Measurements from ENCODE around the gene TST. TPM values are rescaled to one million over a fixed set of nuclear protein-coding genes. Genes with fewer than 3 reads are reported as not detected.

TST gene
- total RNA-seq, 1 donor from 2014 or later: 54.6 TPM

DNA sequence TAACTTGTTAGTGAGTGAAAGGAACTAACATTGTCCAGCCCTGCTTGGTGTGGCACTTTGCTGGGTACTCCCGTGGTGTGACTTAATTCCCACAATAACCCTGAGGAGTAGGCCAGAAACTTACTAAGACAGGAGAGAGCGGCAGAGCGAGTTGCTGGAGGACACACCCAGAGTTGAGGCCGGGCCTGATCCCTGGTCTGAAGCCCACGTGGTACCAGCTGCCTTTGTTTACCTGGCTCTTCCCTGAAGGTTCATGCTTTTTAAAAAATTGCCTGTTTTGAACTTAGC is 889 bp upstream of the TST start:
- peak; percentile 8 for ATAC-seq
- intact Hi-C loops (cut with DNase I): no loop called here
- DNase-seq (ENCODE audit: missing footprints): no peak

DNA sequence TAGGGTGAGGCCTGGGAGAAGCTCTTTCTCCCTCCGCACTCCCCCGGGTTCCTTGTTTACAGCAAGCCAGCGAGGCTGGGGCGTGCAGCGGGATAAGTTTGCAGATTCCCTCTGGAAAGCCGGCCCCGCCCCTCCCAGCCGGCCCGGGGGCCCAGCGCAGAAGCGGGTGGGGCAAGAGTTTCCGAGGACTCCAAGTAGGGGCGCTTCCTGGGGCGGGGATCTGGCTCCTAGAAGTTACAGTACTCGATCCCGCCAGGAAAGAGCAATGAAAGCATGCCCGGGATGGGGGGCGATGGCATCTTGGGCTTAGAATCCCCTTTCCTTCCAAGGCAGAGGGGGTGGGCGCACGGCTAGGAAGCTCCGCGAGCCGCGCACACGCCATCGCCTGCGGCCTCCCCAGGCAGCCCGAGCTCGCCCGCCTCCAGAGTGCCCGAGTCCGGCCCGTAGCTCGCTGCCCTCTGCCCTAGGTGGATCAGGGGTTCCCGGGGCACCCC is 385 bp downstream of the TST start:
- DNase-seq (ENCODE audit: missing footprints) (peak; percentile 90), ATAC-seq (peak; percentile 48)
- intact Hi-C loops (cut with DNase I): no loop called here

DNA sequence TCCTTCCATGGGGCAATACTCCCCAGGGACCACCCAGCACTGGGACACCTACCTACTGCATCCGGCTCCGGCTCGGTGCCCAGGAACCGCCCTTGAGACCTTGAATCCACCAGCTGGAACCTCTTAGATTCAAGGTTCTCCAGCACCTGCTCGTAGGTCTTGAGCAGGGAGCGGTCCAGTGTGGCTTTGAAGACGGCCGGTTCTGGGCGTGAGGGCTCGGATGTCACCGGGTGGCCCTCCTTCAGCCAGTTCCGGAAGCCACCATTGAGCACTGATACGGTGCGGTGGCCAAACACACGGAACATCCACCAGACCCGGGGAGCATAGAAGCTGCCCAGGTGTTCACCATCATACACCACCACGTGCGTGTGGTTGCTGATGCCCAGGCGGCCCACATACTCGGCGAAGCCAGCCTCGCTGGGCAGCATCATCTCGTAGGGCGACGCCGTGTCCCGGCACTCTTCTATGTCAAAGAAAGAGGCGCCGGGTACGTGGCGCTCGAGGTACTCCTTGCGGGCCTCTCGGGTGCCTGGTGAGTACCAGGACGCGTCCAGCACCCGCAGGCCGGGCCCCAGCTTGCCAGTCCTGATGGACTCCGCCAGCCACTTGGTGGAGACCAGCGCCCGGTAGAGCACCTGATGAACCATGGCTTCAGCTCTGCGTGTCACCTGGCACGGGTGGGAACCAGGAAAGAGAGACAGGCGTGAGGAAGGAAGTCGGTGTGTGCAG is 997 bp downstream of the TST start:
- ATAC-seq (peak; percentile 0), DNase-seq (ENCODE audit: missing footprints) (no peak)
- intact Hi-C loops (cut with DNase I): no loop called here

DNA sequence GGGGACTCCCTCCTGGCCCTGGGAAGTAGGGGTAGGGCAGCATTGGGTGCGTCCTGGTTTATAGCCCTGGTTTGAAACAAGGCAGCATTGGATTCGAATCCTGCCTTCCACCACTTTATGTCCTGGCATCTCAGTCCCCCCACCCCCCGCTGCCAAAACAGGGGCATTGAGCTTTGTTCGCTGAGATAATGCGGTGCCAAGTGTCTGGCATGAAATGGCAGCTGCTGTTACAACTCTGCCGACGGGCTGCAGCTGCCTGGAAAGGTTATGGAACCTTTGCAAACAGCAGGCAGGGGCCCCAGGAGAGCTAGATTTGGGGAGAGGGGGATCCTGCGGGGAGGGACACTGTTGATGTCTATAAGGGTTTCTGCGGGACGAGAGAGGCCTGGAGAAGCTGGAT is 1.9 kb downstream of the TST start:
- intact Hi-C loops (cut with DNase I): no loop called here
- DNase-seq (ENCODE audit: missing footprints): no peak
- ATAC-seq: no peak

DNA sequence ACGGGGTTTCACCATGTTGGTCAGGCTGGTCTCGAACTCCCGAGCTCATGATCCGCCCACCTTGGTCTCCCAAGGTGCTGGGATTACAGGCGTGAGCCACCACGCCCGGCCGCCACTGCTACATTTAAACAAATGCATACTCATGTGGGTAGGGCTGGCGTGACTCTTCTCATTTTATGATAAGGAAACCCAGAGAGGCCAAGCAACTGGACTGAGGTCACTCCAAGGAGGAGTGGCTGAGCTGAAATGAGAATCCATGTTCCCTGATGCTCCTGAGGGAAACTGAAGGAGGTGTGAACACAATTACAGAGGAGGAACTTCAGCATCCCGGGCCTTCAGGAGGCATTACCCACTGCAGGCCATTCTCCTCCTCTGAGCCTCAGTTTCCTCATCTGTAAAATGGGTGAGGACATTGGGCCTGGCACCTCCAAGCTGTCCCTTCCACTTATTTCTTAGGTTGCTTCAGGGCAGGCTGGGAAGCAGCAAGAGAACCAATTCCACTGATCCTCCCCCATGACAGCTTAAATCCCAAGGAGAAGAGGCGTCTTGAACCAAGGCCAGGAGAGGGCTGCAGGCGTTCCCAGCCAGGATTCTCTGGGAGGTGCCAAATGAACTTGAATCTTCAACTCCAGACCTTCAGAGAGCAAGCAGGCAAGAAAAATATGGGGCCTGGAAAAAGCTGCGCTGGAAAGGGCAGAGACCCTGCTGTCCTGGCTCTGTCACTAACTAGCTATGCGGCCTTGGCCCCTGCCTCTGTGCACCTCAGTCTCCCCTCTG is 2.9 kb downstream of the TST start:
- DNase-seq (ENCODE audit: missing footprints) (no peak), ATAC-seq (no peak)
- intact Hi-C loops (cut with DNase I): no loop called here

DNA sequence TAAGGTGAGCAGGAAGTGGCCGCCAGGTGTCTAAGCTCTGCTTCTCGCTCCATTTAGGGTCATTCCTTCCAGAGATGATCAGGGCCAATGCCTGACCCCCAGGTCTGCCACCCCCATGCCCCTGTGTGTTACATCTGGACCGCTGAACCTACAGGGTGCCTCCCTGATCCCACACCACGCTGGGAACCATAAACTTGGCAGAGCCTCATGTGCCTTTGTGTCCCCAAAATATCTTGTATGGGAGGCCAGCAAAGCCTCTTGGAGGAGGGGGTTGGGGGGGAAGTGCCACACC is 3.7 kb downstream of the TST start:
- intact Hi-C loops (cut with DNase I): no loop called here
- no peak for ATAC-seq
- DNase-seq (ENCODE audit: missing footprints): no peak

DNA sequence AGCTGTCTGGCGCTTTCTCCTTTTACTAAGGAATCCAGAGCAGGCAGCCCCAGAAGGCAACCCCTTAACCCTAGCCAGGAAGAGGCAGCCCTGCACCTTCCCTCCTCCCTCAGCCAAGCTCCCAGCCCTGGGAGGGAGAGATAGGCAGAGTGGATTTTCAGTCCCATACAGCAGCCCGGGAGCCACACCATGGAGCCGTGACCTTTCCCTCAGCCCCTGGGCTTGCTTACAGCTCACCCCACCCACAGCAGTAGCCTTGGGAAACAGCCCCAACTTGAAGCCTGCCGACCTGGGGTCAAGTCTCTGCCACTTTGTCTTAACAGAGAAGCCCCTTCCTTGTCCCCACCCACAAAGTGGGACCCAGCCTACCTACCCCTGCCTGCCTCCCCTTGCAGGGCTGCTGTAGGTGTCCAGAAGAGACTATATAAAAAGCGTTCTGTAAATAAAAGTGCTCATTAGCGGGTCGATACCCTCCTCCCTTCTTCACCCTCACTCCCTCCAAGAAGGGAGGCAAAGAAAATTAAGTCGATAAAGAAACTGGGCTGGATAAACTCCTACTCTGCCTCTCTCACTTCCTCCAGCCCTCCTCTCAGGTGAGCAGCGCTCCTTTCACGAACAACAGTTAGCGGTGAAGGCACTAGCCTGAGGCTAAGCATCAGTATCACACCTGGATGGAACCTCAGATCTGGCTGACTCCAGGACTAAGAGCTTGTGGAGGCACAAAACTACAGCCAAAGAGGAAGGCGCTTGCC is 4.2 kb downstream of the TST start:
- DNase-seq (ENCODE audit: missing footprints) (no peak), ATAC-seq (no peak)
- intact Hi-C loops (cut with DNase I): no loop called here

DNA sequence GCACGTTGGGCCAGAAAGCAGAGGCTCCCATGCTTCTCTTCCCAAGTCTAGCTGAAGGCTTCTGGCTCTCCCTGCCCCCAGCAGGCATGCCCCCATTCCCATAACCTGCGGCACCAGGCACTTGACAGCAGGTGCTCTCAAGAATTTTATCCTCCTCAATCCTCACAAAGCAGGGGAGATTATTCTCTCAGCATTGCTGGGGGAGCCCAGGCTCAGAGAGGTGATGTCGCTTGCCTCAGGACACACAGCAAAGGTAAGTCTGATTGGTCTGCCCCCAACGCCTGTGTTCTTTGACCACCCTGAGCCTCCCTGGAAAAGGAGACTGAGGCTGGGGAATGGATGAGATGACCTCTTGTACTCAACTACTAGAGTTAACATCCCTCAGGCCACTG is 4.8 kb downstream of the TST start:
- intact Hi-C loops (cut with DNase I): no loop called here
- DNase-seq (ENCODE audit: missing footprints) (no peak), ATAC-seq (no peak)

DNA sequence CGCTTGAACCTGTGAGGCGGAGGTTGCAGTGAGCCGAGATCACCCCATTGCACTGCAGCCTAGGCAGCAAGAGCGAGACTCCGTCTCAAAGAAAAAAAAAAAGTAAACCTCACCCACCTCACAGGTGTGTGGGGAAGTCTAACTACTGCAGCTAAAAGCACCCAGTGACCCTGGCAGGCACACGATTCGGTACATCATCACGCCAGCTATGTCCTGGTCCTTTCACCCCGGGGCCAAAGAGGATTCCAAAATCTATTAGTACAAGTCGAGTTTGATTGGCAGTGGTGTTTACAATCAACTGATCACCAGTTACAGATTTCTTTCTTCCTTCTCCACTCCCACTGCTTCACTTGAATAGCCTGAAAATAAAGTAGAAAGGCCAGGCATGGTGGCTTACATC is 6.3 kb downstream of the TST start:
- no peak for DNase-seq (ENCODE audit: missing footprints)
- intact Hi-C loops (cut with DNase I): no loop called here
- ATAC-seq: no peak

DNA sequence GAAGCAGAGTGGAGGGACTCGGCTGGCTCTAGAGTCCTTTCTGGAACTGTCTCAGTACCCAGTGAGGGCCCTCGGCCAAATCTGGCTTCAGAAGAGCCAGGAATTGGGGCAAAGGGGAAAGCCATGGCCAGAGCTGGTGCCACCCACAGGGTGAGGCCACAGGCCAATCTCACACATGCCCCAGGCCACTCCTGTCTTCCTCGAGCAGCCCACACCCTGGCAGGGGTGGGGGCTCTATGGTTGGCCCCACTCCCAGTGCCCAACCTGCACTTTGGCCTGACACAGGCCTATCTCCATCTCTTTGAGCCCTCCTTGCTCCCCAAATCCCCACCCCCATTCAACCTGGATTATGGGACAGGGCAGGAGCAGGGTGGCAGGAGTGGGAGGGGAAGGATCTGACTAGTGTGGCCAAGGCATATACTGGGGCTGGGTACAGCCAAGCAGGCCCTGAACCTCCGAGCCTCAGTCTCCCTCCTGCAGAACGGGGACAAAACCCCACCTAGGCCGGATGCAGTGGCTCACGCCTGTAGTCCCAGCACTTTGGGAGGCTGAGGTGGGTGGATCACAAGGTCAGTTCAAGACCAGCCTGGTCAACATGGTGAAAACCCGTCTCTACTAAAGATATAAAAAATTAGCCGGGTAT is 6.9 kb downstream of the TST start:
- peak; percentile 74 for ATAC-seq
- intact Hi-C loops (cut with DNase I): no loop called here
- DNase-seq (ENCODE audit: missing footprints): no peak

DNA sequence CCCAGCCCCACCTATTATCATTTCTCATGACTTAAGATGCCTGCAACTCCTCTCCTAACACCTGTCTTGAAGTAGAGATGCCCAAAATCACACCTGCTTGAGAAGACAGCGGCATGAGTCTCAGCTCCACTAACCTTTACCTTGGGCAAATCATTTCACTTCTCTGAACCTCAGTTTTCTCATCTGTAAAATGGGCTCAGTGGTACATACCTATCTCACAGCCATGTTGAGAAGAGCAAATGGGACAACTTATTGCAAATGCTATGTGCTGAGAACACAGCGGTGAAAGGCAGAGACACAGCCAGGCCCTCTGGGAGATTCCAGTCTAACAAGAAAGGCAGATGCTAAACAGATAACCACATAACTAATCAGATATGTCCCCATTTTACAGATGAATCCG is 7.8 kb downstream of the TST start:
- ATAC-seq (no peak), DNase-seq (ENCODE audit: missing footprints) (no peak)
- intact Hi-C loops (cut with DNase I): no loop called here

DNA sequence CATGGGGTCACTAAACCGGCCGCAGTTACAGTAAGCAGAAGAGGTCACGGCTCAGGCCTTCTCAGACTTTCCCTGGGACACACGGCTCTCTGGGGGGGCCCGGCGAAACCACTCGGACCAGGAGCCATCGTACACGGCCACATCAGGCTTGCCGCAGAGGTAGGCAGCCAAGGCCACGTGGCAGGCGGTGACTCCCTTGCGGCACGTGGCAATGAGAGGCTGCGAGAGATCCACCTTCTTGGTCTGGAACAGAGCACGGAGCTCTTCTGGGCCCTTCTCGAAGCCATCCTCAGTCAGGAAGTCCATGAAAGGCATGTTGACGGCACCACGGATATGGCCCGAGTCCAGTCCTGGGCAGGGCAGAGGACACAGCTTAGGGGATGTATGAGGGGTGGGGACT is 8.3 kb downstream of the TST start:
- intact Hi-C loops (cut with DNase I): no loop called here
- DNase-seq (ENCODE audit: missing footprints): no peak
- ATAC-seq: no peak

DNA sequence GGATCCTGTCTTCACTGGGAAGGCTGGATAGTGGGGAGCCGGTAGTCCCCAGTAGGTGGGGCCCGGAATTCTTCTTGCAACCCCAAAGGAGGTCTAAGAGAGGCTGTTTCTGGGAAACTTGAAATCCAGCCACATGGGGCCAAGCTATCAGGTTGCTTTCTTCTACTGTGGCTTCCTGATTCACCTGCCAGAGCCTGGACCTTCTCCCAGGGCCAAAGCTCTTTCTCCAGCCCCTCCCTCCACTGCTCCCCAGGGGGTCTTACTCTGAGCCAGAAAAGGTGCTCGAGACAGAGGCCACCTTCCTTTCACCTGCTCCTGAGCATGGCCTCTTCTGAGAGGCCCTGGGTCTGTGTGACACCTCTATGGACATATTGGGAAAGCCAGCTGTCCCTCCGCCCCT is 9.1 kb downstream of the TST start:
- DNase-seq (ENCODE audit: missing footprints) (no peak), ATAC-seq (no peak)
- intact Hi-C loops (cut with DNase I): no loop called here

DNA sequence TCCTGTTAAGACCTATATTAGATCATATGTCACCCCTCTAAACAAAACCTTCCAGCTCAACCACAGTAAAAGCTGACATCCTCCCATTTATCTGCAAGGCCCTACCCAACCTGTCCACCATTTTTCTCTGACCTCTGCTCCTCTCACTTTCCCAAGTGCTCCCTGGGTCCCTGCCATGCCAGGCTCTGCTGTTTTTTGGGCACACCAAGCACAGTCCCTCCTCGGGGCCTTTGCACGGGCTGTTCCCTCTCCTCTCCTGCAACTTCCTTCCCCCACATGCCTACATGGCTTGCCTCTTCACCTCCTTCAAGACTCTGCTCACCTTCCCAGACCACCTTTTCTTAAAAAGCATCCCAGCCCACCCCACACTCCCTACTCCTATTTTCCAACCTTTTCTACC is 9.8 kb downstream of the TST start:
- intact Hi-C loops (cut with DNase I): no loop called here
- ATAC-seq (no peak), DNase-seq (ENCODE audit: missing footprints) (no peak)

DNA sequence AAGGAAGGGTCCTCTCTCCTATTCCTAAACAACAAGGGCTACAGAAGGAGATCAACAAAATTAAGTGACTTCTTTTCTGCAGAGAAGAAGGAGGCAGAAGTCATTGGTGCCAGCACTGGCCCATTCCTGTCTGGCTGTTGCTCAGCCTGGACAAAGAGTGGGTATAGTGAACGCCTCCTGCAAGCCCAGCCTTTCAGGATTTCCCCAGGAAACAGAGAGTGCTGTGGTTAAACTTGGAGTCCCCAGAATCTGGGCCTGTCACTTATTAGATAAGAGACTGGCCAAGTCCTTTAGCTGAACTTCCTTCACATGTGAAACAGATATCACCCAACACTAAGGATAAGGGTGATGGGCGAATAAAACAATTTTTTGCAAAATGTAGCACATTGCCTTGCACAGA is 10.9 kb downstream of the TST start:
- intact Hi-C loops (cut with DNase I): no loop called here
- ATAC-seq (no peak), DNase-seq (ENCODE audit: missing footprints) (no peak)

DNA sequence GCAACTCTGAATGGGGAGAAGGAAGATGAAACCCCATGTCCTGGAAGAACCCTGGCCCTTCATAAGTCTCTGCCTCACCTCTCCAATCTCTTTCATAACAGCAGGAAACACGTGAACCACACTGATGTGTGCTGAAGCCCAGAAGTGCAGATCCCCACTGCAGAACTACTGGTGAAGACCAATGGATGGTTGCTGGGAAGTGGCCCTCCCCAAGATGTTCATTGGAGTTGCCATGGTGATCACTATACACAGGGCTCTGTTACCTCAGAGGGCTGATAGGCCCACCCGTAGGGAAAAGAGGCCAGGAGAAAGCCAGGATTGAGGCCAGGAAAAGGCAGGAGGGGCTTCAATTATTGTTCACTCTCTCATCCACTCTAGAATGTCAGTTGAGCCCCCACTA is 11.6 kb downstream of the TST start:
- no peak for ATAC-seq
- DNase-seq (ENCODE audit: missing footprints): no peak
- intact Hi-C loops (cut with DNase I): no loop called here

DNA sequence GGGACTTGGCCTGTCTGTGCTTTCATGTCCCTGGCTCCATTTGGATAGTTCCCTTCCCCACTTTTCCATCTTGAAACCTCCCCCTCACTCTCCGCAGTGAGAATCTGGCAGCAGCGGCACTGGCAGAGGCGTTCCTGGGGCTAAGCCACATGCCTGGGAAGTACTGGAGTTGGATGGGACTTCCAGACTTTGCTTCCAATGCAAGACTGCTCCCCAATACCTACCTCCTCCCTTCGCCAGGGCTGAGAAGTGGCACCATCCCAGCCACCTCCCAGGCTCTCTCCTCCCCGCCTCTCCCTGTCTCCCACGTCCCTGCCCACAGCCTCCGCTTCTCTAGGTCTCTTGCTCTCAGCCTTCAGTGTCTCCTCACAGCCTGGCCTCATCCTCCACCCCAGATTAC is 16.6 kb downstream of the TST start:
- DNase-seq (ENCODE audit: missing footprints) (no peak), ATAC-seq (no peak)
- intact Hi-C loops (cut with DNase I): no loop called here

DNA sequence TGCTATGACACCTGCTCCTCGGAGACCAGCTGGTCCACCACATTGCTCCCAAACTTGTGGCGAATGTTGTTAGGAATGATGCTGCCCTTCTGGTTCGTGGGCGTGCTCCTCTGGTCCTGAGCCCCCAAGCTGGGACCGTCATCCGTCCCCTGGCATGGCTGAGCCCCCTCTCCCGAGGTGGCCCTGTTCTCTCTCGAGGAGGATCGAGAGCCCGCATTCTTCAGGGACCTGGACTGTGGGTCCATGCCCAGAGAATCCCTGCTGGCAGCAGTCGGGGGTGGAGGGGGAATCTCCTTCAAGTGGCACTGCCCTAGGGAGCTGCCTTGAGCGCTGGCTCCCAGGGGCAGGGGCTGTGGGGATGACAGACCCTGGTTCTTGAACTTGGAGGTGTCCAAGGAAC is 17.4 kb downstream of the TST start:
- ATAC-seq: no peak
- no peak for DNase-seq (ENCODE audit: missing footprints)
- intact Hi-C loops (cut with DNase I): no loop called here

DNA sequence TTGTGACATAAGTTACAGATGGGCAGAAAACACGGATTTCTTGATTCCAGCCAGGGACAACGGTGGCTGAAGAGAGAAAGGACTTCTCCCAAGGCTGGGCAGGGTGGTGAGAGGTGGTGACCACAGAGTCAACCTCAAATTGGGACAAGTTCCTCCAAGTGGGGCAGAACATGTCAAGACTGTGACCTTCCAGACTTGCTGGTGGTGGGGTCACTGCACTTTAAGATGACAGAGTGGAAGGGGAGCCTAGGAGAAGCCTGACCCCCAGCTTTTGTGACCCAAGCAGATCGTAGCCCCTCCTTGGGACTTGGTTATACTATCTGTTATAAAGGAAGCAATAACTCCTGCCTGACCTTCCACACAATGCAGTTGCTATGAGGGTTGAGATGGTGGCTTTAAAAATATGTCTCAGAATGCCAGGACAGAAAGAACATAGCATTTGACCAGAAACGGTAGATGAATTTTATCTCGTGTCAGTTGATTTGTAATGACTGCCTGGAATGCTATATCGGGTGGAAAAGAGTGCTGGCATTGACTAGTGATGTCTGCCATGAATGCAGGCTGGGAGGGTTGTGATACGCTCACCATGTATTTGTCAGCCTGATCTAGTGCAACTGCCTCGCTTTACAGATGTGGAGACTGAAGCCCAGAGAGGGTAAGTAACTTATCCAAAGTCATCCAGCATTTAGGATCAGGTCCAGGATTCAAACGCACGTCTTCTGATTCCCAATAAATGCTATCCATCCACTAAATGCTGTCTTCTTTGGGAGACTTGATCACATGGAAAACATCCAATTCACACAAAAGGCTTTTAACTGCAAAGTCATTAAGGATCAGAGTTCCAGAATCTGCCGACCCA is 18.3 kb downstream of the TST start:
- no peak for ATAC-seq
- no peak for DNase-seq (ENCODE audit: missing footprints)
- intact Hi-C loops (cut with DNase I): no loop called here

Data from Right ventricle myocardium inferior (tissue), 1 donor.